HG02885 (cell line): Measurements from ENCODE around the gene LIN28B.
"Not testable (repeated sequence)": the region's sequence is repeated elsewhere in the genome, so short reads cannot be mapped to it uniquely, and the experiment has no call there.

Experiments used
- ATAC-seq: cut with Tn5 transposase; IDR thresholded peaks from one replicate; pipeline ENCODE4 v1.9.1; 2021; ENCODE audit warnings: mild to moderate bottlenecking; ENCODE audit not compliant: unreplicated experiment, poor library complexity

The LIN28B gene

DNA sequence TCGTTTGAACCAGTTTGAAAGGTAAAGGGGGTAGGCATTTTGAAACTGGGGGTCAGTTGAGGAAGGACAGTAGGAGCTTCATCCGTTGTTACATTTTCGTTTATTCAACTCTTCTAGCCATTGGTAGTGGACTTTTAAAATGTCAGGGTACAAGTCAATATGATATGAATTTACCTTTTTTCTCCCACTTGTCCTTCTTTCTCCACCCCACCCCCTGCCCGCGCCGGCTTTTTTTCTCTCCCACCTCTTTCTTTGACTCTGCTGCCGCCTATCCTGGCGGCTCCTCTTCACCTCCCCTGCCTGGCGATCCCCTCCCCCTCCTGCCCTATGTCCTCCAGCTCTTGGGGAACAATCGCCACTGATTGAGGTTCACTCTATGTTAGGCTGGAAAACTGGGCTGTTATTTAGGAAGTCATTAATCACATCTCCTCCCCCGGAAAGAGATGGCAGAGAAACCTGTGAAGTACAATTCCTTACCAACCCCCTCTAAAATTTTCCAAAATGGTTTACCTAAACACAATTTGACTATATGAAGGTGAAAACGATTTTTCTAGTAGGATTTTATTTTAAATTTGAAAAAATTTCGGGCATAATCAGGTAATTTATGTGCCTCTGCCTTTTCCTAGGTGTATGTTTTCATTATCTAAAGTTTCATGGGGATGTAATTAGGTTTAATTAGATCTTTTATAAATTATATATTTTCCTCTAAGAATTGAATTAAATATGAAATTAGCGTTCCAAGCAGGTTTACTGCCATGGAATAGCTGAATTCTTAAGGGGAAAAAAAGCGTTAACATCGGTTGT lies 778 bp upstream of the LIN28B start:
- no peak for ATAC-seq

- no peak for ATAC-seq
Observed at GRCh38 chr6:104957301-104958177, 632 bp downstream of the LIN28B start.

GRCh38 chr6:104958178-104959025 lies 1.5 kb downstream of the LIN28B start:
- ATAC-seq = no peak

GRCh38 chr6:104959026-104959858 lies 2.3 kb downstream of the LIN28B start:
- no peak for ATAC-seq

DNA sequence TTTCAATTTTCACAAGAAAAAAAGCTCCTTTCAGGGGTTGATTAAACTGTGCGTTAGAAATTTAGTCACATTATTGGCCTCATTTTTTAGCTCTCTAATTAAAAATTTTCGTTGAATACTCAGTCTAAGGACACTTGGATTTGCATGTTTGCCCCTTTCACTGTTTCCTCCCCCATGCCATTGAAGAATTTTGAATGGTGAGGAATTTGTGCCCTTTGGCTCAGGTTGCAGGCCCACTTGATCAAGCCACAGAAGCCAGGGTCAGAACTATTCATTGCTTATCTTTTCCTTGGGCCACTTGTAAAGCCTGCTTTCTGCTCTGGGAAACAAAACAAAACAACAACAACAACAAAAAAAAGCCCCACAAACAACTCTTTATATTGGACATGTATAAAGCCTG lies 12.2 kb downstream of the LIN28B start:
- no peak for ATAC-seq

- no peak for ATAC-seq
Observed at GRCh38 chr6:104969785-104970581, 13.1 kb downstream of the LIN28B start.

- no peak for ATAC-seq
Observed at GRCh38 chr6:104973404-104973803, 16.5 kb downstream of the LIN28B start.

- ATAC-seq = no peak
Observed at GRCh38 chr6:104983296-104983695, 26.4 kb downstream of the LIN28B start.

- no peak for ATAC-seq
Observed at GRCh38 chr6:104983776-104984175, 26.9 kb downstream of the LIN28B start.

GRCh38 chr6:104984831-104985230 lies 27.9 kb downstream of the LIN28B start:
- ATAC-seq = no peak

DNA sequence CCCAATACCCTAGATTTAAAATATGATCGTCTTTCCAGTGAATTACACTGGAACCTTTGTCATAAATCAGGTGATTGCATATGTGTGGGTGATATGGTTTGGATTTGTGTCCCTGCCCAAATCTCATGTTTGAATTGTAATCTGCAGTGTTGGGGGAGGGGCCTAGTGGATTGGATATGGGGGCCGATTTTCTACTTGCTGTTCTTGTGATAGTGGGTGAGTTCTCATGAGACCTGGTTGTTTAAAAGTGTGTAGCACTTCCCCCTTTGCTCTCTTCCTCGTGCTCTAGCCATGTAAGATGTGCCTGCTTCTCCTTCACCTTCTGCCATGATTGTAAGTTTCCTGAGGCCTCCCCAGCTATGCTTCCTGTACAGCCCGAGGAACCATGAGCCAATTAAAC lies 29.0 kb downstream of the LIN28B start:
- not testable (repeated sequence) for ATAC-seq

GRCh38 chr6:104986625-104987024 lies 29.7 kb downstream of the LIN28B start:
- ATAC-seq = no peak

GRCh38 chr6:104987218-104987617 lies 30.3 kb downstream of the LIN28B start:
- no peak for ATAC-seq

GRCh38 chr6:104990085-104990484 lies 33.2 kb downstream of the LIN28B start:
- no peak for ATAC-seq

GRCh38 chr6:104991062-104991461 lies 34.2 kb downstream of the LIN28B start:
- not testable (repeated sequence) for ATAC-seq

DNA sequence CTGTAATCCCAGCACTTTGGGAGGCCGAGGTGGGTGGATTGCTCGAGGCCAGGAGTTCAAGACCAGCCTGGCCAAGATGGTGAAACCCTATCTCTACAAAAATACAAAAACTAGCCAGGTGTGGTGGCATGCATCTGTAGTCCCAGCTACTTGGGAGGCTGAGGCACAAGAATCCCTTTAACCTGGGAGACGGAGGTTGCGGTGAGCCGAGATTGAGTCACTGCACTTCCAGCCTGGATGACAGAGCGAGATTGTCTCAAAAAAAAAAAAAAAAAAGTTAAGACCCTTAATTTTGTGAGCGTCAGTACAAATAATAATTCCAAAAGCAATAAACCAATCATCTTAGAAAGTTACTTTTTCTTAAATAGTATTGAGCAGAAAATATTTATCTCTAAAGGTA lies 36.7 kb downstream of the LIN28B start:
- ATAC-seq = not testable (repeated sequence)

DNA sequence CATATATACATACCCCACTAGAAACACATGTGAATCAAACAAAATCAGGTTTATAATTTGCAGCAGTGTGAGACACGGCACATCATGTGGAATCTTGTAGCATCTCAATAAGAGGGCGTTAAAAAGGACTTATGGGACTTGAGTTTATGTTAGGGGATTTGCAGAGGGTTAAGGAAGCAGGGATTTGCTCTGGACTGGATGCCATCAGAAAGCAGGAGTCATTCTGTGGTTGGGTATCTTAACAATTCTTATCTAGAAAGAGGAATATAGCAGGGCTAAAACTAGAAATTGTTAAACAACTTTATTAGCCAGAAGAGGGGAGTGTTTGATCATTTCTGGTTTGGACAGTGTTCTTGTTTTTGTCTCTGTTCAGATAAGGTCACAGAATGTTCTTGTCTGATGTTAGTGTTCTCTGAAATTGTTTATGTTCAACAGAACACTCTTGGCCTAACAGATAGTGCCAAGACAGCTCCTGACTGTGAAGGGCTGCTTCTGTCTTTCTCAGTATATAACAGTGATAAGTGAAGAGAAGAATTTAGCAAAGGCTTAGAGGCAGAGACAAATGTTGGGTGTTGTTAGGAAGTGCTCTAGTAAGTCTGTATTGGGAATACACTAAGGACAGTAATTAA lies 39.2 kb downstream of the LIN28B start:
- no peak for ATAC-seq

GRCh38 chr6:105001063-105001462 lies 44.2 kb downstream of the LIN28B start:
- no peak for ATAC-seq
